K562 (cell line): ENCODE data around the gene THADA. TPM values are rescaled to one million over a fixed set of nuclear protein-coding genes. Genes with fewer than 3 reads are reported as not detected.

ENCODE experiments used
- ATAC-seq: fragments of 200-7000 bp; cut with Tn5 transposase; 3 replicates; pipeline ENCODE4 v1.9.1; 2020; ENCODE audit warnings: moderate library complexity
- BruUV-seq: library from RNA; stranded (reverse); fragments of 400-500 nt; replicated peaks from 2 replicates; lab custom pipeline; 2021; lab: Mats Ljungman, UMichigan
- CTCF ChIA-PET: fragments of 300-600 bp; formaldehyde crosslinking; extraction: SDS; loops from one replicate; lab custom pipeline; 2021; ENCODE audit warnings: low intra/inter-chr PET ratio; lab: Yijun Ruan, JAX
- POLR2A ChIA-PET: fragments of 300-600, 350-650 bp; sonication (Branson Sonifier 250); formaldehyde crosslinking; extraction: SDS; loops from one replicate; lab custom pipeline; 2021; ENCODE audit warnings: antibody characterized with exemption, inconsistent platforms; lab: Yijun Ruan, JAX
- DNase-seq, 4 experiments: peaks; one replicate each; pipeline versions ENCODE4 v3.0.0 to v3.0.0-alpha.2; 2011 to 2018; ENCODE audit warnings: low spot score in 3 of 4, mixed read lengths in 3 of 4; ENCODE audit errors: extremely low read depth in 1 of 4
- FAIRE-seq: peaks from 2 replicates; lab custom pipeline; 2011; peaks lifted over from hg19 to GRCh38; lab: Jason Lieb, UNC
- H2AFZ ChIP-seq: 2 replicates; pipeline ENCODE4 v1.6.0; 2011; ENCODE audit warnings: low read depth, low read length, control low read depth, inconsistent platforms
- H3K27ac ChIP-seq: fragments of 200-600 bp; 3 replicates; pipeline ENCODE4 v1.8.0; 2011; ENCODE audit warnings: low read depth, mild to moderate bottlenecking, control low read depth, inconsistent platforms, low read length, moderate library complexity, mixed read lengths; ENCODE audit errors: extremely low read depth
- H3K27me3 ChIP-seq, 2 experiments: fragments of 300-600 bp in 1 of 2; 2 replicates in 1 of 2; 3 replicates in 1 of 2; pipeline versions ENCODE4 v1.6.0 to v1.8.0; 2011; ENCODE audit warnings: inconsistent platforms in 2 of 2, low read length in 2 of 2, mild to moderate bottlenecking in 1 of 2, mixed read lengths in 1 of 2, moderate library complexity in 1 of 2; ENCODE audit not compliant: control insufficient read depth in 2 of 2, insufficient read depth in 2 of 2
- H3K36me3 ChIP-seq: fragments of 300-600 bp; 3 replicates; pipeline ENCODE4 v1.8.0; 2011; ENCODE audit warnings: mild to moderate bottlenecking, low read length, inconsistent platforms; ENCODE audit not compliant: control insufficient read depth, insufficient read depth
- H3K4me1 ChIP-seq, 2 experiments: fragments of 200-600 bp in 1 of 2; replicated peaks in 1 of 2; 2 replicates in 1 of 2; 3 replicates in 1 of 2; pipeline versions ENCODE4 v1.5.1 to v1.8.0; 2011; ENCODE audit warnings: inconsistent platforms in 2 of 2, low read length in 2 of 2, mild to moderate bottlenecking in 1 of 2, mixed read lengths in 1 of 2, moderate library complexity in 1 of 2; ENCODE audit not compliant: control insufficient read depth in 2 of 2, insufficient read depth in 2 of 2
- H3K4me2 ChIP-seq: 2 replicates; pipeline ENCODE4 v1.6.1; 2011; ENCODE audit warnings: low read length, control low read depth, inconsistent platforms, mixed read lengths; ENCODE audit not compliant: insufficient read depth
- H3K4me3 ChIP-seq: fragments of 200-600 bp; sonication (generic), shearing (Covaris generic); 2 replicates; pipeline ENCODE4 v1.5.1; 2016; ENCODE audit warnings: control low read depth, inconsistent platforms
- H3K79me2 ChIP-seq: fragments of 200-600 bp; 3 replicates; pipeline ENCODE4 v1.8.0; 2011; ENCODE audit warnings: low read length, inconsistent platforms; ENCODE audit not compliant: control insufficient read depth, insufficient read depth
- H3K9ac ChIP-seq, 2 experiments: 2 replicates each; pipeline versions ENCODE4 v1.6.0 to v1.6.1; 2011; ENCODE audit warnings: low read depth in 2 of 2, low read length in 2 of 2, control low read depth in 1 of 2, inconsistent platforms in 1 of 2, mild to moderate bottlenecking in 1 of 2, mixed read lengths in 1 of 2; ENCODE audit not compliant: insufficient read depth in 1 of 2
- H3K9me1 ChIP-seq: one replicate; pipeline ENCODE4 v1.6.0; 2011; ENCODE audit warnings: inconsistent platforms, mild to moderate bottlenecking, low read length, moderate library complexity; ENCODE audit not compliant: control insufficient read depth, insufficient read depth
- H3K9me3 ChIP-seq: replicated peaks from 2 replicates; pipeline ENCODE4 v1.5.1; 2011; ENCODE audit warnings: low read depth, low read length, inconsistent platforms; ENCODE audit not compliant: control insufficient read depth, insufficient read depth
- H4K20me1 ChIP-seq: replicated peaks from 2 replicates; pipeline ENCODE4 v1.6.1; 2011; ENCODE audit warnings: low read length, inconsistent platforms, mixed read lengths; ENCODE audit not compliant: control insufficient read depth, insufficient read depth
- ATF7 ChIP-seq: fragments of 450-650 bp; IDR thresholded peaks from 2 replicates; pipeline ENCODE4 v1.7.1; 2014; ENCODE audit warnings: mild to moderate bottlenecking, moderate library complexity
- BRCA1 ChIP-seq, 2 experiments: fragments of 450-650 bp in 1 of 2; sonication (generic) in 1 of 2; formaldehyde crosslinking in 1 of 2; IDR thresholded peaks; 2 replicates each; pipeline versions ENCODE4 v1.5.0 to v1.6.1; 2017 to 2020; ENCODE audit warnings: mild to moderate bottlenecking in 1 of 2, missing genetic modification reagents in 1 of 2
- HDAC3 ChIP-seq: fragments of 450-650 bp; IDR thresholded peaks from 2 replicates; pipeline ENCODE4 v1.6.1; 2018; ENCODE audit warnings: borderline replicate concordance, mild to moderate bottlenecking, moderate library complexity; ENCODE audit not compliant: partially characterized antibody
- ID3 ChIP-seq, 2 experiments: fragments of 250-450 bp in 1 of 2; fragments of 450-650 bp in 1 of 2; sonication (Bioruptor Pico) in 1 of 2; IDR thresholded peaks; 2 replicates each; pipeline versions ENCODE4 v1.6.1 to v1.8.0; 2016 to 2021; ENCODE audit warnings: mild to moderate bottlenecking in 2 of 2, moderate library complexity in 2 of 2, missing compliant biosample characterization in 1 of 2, missing genetic modification characterization in 1 of 2
- L3MBTL2 ChIP-seq: fragments of 450-650 bp; IDR thresholded peaks from 2 replicates; pipeline ENCODE4 v1.6.1; 2016; ENCODE audit warnings: mild to moderate bottlenecking, moderate library complexity
- MBD1 ChIP-seq: fragments of 250-450 bp; sonication (Bioruptor Pico); IDR thresholded peaks from 2 replicates; pipeline ENCODE4 v1.8.0; 2022; ENCODE audit warnings: inconsistent platforms
- NR0B1 ChIP-seq: fragments of 450-650 bp; IDR thresholded peaks from one replicate; pipeline ENCODE4 v1.6.1; 2018; ENCODE audit warnings: mild to moderate bottlenecking, moderate library complexity; ENCODE audit not compliant: partially characterized antibody
- PHB2 ChIP-seq: fragments of 450-650 bp; IDR thresholded peaks from 2 replicates; pipeline ENCODE4 v1.6.1; 2017; ENCODE audit warnings: low read depth
- SRSF3 ChIP-seq: fragments of 200-400 bp; formaldehyde crosslinking; IDR thresholded peaks from 2 replicates; pipeline ENCODE4 v1.6.1; 2016; ENCODE audit warnings: mild to moderate bottlenecking, low read length, moderate library complexity; ENCODE audit not compliant: insufficient read depth
- TAF1 ChIP-seq: IDR thresholded peaks from 2 replicates; pipeline ENCODE4 v1.6.1; 2011; ENCODE audit warnings: mild to moderate bottlenecking, low read length, moderate library complexity; ENCODE audit not compliant: insufficient read depth, control insufficient read depth, severe bottlenecking; ENCODE audit errors: extremely low read depth
- ZNF121 ChIP-seq: sonication (generic); formaldehyde crosslinking; conservative IDR thresholded peaks from 2 replicates; pipeline ENCODE4 v1.8.0; 2022; ENCODE audit warnings: missing genetic modification reagents
- ZNF184 ChIP-seq: sonication (generic); formaldehyde crosslinking; IDR thresholded peaks from 2 replicates; pipeline ENCODE4 v1.5.0; 2020; ENCODE audit warnings: missing genetic modification reagents
- ZNF354B ChIP-seq: fragments of 250-450 bp; sonication (Bioruptor Pico); IDR thresholded peaks from 2 replicates; pipeline ENCODE4 v1.4.0; 2020
- ZNF384 ChIP-seq: IDR thresholded peaks from 2 replicates; pipeline ENCODE4 v1.6.1; 2012; ENCODE audit warnings: low read depth, low read length, improper control_type of control experiment
- ZNF740 ChIP-seq, 3 experiments: fragments of 200-800 bp in 1 of 3; sonication (Bioruptor generic) in 1 of 3; sonication (generic) in 1 of 3; formaldehyde crosslinking in 1 of 3; IDR thresholded peaks; 2 replicates each; pipeline versions ENCODE4 v1.6.1 to v1.8.0; 2016 to 2022; ENCODE audit warnings: mild to moderate bottlenecking in 2 of 3, missing compliant biosample characterization in 2 of 3, missing genetic modification characterization in 2 of 3, missing genetic modification reagents in 1 of 3
- ZNF764 ChIP-seq: fragments of 250-450 bp; sonication (Bioruptor Pico); IDR thresholded peaks from 2 replicates; pipeline ENCODE4 v1.4.0; 2020; ENCODE audit warnings: low read depth, mild to moderate bottlenecking, moderate library complexity
- WGBS: fragments of 100-300 bp; shearing (Covaris generic); methylation state at CpG from one replicate; pipeline ENCODE4 v1.1.6; 2016; ENCODE audit warnings: low coverage, mixed read lengths; ENCODE audit not compliant: insufficient coverage; ENCODE audit errors: missing lambda C conversion rate; 5-methylcytosine and 5-hydroxymethylcytosine counted together
- in situ Hi-C: fragments of 300-500 bp; cut with MboI; formaldehyde crosslinking; loops from 4 replicates; pipeline ENCODE4 v1.15.0; 2018; ENCODE audit warnings: inconsistent platforms, mixed read lengths
- intact Hi-C: fragments of 100-400 bp; cut with micrococcal nuclease; formaldehyde crosslinking; loops from 2 replicates; pipeline ENCODE4 v1.14.2; 2022
- polyA plus RNA-seq, 8 experiments: library from polyadenylated mRNA; depleted of rRNA in 4 of 8; stranded (reverse) in 5 of 8; unstranded in 3 of 8; fragments of >200 nt; fragmentation: Nextera tagmentation in 2 of 8; fragmentation: Illumina TruSeq in 1 of 8; extraction: Ambion mirVana in 2 of 8; extraction: Trizol in 1 of 8; gene quantifications; 2 replicates each; pipeline versions ENCODE4 v1.2.1 to v1.2.3, GENCODE V29; 2011 to 2014; ENCODE audit warnings: inconsistent platforms in 1 of 8, missing spikeins in 1 of 8
- total RNA-seq, 7 experiments: library from RNA; depleted of rRNA in 6 of 7; stranded (reverse); fragments of >200 nt in 6 of 7; fragmentation: Illumina TruSeq in 2 of 7; extraction: Trizol in 2 of 7; gene quantifications; 2 replicates each; pipeline versions ENCODE4 v1.2.1 to v1.2.3, GENCODE V29; 2011 to 2021; ENCODE audit warnings: low replicate concordance in 1 of 7

Gene THADA
- total and polyA plus RNA-seq, 9 of the 15 experiments (the other 6 are each of a cell fraction or from before 2014, with no cell fraction given): 17.8 to 34.7 (median 31.9) TPM

GRCh38 chr2:43410055-43410604 lies 185.7 kb downstream of the THADA start:
- no peaks in the 10 kb centered on the region; a peak in 2 of 5 replicates for H3K4me1 ChIP-seq
- H2AFZ ChIP-seq: no peak overlapping the region
- peaks cover 4% of the 10 kb centered on the region; the same call in 1 of the 3 replicates for H3K36me3 ChIP-seq
- no peak overlapping the region for H3K4me3 ChIP-seq
- WGBS: 71% methylated on average over 6 of the region's 6 CpGs
- H3K9me1 ChIP-seq: no peaks in the 10 kb centered on the region
- POLR2A ChIA-PET: interaction anchor here (1.2 kb wide), 1 partner anchor 15 kb away, joined by 4 read pairs; no protein-coding TSS in a partner anchor
- no peak overlapping the region for H3K9ac ChIP-seq
- no peak overlapping the region for H3K4me2 ChIP-seq
- in situ Hi-C loops: no loop called here
- CTCF ChIA-PET: no interaction called here
- no peaks in the 10 kb centered on the region for H3K27me3 ChIP-seq
- ATAC-seq (no peak), FAIRE-seq (no peak), DNase-seq (no peak)
- intact Hi-C loops: no loop called here
- H3K9me3 ChIP-seq: no peaks in the 10 kb centered on the region
- H3K27ac ChIP-seq: no peak overlapping the region
- no peaks in the 10 kb centered on the region for H4K20me1 ChIP-seq
- no TSS peak for BruUV-seq
- no peaks in the 10 kb centered on the region for H3K79me2 ChIP-seq
- TF ChIP-seq PHB2 (no peak), MBD1 (no peak), TAF1 (no peak), ZNF764 (CRISPR knock-in tag) (no peak), ZNF384 (no peak), HDAC3 (no peak), ZNF740 (CRISPR knock-in tag; IDR thresholded peaks at IDR 0.05) (no peak), ZNF740 (tag; IDR thresholded peaks at IDR 0.05) (no peak), L3MBTL2 (no peak), ID3 (CRISPR knock-in tag; IDR thresholded peaks at IDR 0.05) (no peak), ID3 (tag; IDR thresholded peaks at IDR 0.05) (no peak), ZNF354B (CRISPR knock-in tag) (no peak), NR0B1 (no peak), BRCA1 (IDR thresholded peaks at IDR 0.05) (no peak), BRCA1 (CRISPR knock-in tag; IDR thresholded peaks at IDR 0.05) (no peak), ATF7 (no peak), ZNF184 (CRISPR knock-in tag) (no peak), ZNF121 (CRISPR knock-in tag) (no peak), SRSF3 (no peak)
